Mesodermal cell (in vitro differentiated cells): Measurements from ENCODE around the gene PCDH1.
"Not testable (repeated sequence)": the region's sequence is repeated elsewhere in the genome, so short reads cannot be mapped to it uniquely, and the experiment has no call there.

ENCODE experiments used
- H3K27ac ChIP-seq: 2 replicates; pipeline ENCODE4 v1.7.0; 2013; ENCODE audit warnings: mild to moderate bottlenecking, low read depth, low read length, moderate library complexity; ENCODE audit not compliant: severe bottlenecking
- H3K36me3 ChIP-seq: 2 replicates; pipeline ENCODE4 v1.7.1; 2013; ENCODE audit warnings: mild to moderate bottlenecking, low read length, moderate library complexity; ENCODE audit not compliant: control insufficient read depth, insufficient read depth
- H3K4me1 ChIP-seq: one replicate; pipeline ENCODE4 v1.7.1; 2013; ENCODE audit warnings: mild to moderate bottlenecking, low read length; ENCODE audit not compliant: insufficient read depth, control insufficient read depth, poor library complexity, severe bottlenecking
- H3K4me3 ChIP-seq: 2 replicates; pipeline ENCODE4 v1.7.0; 2013; ENCODE audit warnings: low read length, control low read depth, mild to moderate bottlenecking; ENCODE audit not compliant: insufficient read depth, poor library complexity, severe bottlenecking; ENCODE audit errors: extremely low read depth
- H3K9me3 ChIP-seq: 2 replicates; pipeline ENCODE4 v1.7.1; 2013; ENCODE audit warnings: mild to moderate bottlenecking, low read length, moderate library complexity; ENCODE audit not compliant: control insufficient read depth
- WGBS, 2 experiments: methylation state at CpG; one replicate each; pipeline ENCODE4 v1.1.5; 2013; ENCODE audit warnings: missing lambda C conversion rate in 2 of 2; ENCODE audit not compliant: insufficient coverage in 2 of 2; 5-methylcytosine and 5-hydroxymethylcytosine counted together

PCDH1 gene

DNA sequence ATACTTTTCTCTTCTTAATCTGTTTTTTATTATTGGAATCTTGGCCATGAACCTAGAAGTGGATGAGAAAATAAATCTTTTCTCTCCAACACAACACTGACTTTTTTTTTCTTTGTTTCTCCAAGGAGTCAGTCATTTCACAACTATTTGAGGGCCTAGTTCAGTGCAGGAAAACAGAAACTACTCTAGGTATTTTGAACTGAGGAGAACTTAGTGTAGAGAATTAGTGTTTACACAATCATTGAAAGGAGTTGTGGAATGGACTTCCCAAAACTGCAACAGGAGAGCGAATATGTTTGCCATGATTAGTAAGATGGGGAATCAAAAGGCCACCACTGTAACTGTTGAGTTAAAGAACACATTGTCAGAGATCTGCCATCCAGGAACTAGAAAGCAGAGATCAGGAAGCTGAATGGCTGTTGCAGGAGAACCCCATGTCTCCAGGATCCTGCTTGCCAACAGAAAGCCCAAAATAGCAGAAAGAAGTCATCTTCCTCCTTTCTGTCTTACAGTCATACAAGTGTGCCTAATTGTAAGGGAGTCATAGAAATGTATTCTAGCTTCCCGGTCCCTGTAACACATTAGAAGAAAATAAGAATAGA, 20.3 kb upstream of the PCDH1 start:
- WGBS, 2 experiments = 88 to 90% methylated on average over 1 of the region's 2 CpGs
- Histone ChIP-seq H3K4me1 (peaks cover 6% of the 10 kb centered on the region), H3K9me3 (no peaks in the 10 kb centered on the region), H3K36me3 (no peaks in the 10 kb centered on the region), H3K27ac (no peak overlapping the region), H3K4me3 (no peak overlapping the region)

- Histone ChIP-seq H3K27ac (no peak overlapping the region), H3K4me1 (no peaks in the 10 kb centered on the region), H3K4me3 (no peak overlapping the region), H3K36me3 (no peaks in the 10 kb centered on the region), H3K9me3 (no peaks in the 10 kb centered on the region)
- WGBS, 2 experiments = 100% methylated on average over 1 of the region's 4 CpGs; no CpG with 5 or more reads in 1 of the 2 experiments
Measured at GRCh38 chr5:141897425-141897824, 19.2 kb upstream of the PCDH1 start.

DNA sequence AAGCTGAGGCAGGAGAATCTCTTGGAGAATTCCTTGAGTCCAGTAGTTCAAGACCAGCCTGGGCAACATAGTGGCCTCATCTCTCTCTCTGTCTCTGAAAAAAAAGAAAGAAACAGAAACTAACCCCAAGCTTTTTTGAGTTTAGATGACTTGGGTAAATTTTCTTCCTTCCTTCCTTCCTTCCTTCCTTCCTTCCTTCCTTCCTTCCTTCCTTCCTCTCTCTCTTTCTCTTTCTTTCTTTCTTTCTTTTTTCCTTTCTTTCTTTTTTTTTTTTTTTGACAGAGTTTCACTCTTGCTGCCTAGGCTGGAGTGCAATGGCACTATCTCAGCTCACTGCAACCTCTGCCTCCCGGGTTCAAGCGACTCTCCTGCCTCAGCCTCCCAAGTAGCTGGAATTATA, 12.2 kb upstream of the PCDH1 start:
- H3K4me3 ChIP-seq, H3K4me1 ChIP-seq, H3K27ac ChIP-seq, H3K9me3 ChIP-seq, H3K36me3 ChIP-seq: not testable (repeated sequence)
- WGBS, 2 experiments = 100% methylated on average over 1 to 2 of the region's 2 CpGs

DNA sequence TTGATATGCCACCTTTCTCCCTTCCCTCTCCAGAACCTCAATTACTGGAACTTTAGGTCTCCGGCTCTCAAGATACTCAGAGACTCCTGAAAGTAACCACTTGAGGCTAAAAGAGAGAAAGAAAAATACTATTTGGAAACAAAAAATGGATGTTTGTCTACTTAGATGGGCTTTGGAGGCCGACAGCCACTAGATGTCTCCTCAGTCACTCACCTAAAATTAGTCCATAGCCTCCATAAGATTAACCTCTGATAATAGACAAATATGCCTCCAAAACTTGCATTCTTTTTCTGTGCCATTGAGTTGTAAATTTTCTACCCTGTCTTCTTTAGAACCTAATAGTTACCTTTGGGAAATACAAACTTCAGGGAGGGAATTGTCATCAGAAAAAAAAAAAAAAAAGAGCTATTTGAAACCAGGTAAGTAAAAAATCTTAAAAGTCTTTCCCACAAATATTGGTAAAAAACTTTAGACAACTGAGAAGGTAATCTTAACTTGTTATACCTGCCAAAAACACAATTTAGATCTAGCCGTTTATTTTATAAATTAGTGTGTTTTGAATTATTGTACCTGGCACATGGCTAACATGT, 11.2 kb upstream of the PCDH1 start:
- H3K4me1 ChIP-seq = no peaks in the 10 kb centered on the region
- no peak overlapping the region for H3K4me3 ChIP-seq
- no CpG with 5 or more reads among the region's 3 CpGs for WGBS, 2 experiments
- no peaks in the 10 kb centered on the region for H3K9me3 ChIP-seq
- H3K27ac ChIP-seq = no peak overlapping the region
- no peaks in the 10 kb centered on the region for H3K36me3 ChIP-seq

GRCh38 chr5:141883892-141884318, 5.7 kb upstream of the PCDH1 start:
- Histone ChIP-seq H3K27ac (no peak overlapping the region), H3K4me1 (peaks cover 43% of the 10 kb centered on the region), H3K4me3 (peak overlapping the region; percentile 11), H3K36me3 (no peaks in the 10 kb centered on the region), H3K9me3 (no peaks in the 10 kb centered on the region)
- 38 to 46% methylated on average over 2 to 3 of the region's 8 CpGs for WGBS, 2 experiments

DNA sequence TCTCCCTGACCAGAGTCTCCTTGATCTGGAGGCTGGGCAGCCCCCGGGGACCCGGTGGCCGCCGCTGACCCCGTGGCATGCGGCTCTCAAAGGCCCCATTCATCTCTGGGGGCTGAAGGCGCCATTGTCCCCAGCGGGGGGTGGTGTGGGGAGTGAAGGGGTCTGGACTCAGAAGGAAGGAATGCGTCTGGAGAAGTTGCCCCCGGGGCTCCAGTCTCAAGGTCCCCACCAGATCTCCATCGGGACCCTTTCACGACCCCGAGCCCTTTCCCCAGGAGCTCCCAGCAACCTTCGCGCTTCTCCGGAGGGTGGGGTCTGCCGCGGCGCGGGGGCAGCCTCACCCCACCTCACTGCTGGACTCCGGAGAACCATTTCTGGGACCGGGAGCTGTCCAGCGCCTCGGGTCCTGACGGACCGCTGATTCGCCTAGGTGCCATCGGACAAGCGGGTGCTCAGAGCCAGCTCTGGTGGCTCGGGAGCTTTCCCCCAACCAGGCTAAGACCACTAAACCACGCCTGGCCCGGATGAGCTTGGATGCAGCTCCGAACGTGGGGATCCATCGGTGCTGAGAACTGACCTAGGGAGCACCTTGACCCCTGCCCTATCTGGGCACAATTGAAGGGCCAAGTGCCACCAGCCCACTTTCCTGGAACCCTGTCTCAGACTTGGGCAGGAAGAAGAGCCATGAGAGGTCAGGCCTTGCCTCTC, 5.1 kb upstream of the PCDH1 start:
- peak overlapping the region; percentile 95 for H3K27ac ChIP-seq
- no peaks in the 10 kb centered on the region for H3K9me3 ChIP-seq
- peaks cover 44% of the 10 kb centered on the region for H3K4me1 ChIP-seq
- no peaks in the 10 kb centered on the region for H3K36me3 ChIP-seq
- WGBS, 2 experiments = 0 to 5% methylated on average over 17 to 26 of the region's 35 CpGs
- peak overlapping the region; percentile 23 for H3K4me3 ChIP-seq

DNA sequence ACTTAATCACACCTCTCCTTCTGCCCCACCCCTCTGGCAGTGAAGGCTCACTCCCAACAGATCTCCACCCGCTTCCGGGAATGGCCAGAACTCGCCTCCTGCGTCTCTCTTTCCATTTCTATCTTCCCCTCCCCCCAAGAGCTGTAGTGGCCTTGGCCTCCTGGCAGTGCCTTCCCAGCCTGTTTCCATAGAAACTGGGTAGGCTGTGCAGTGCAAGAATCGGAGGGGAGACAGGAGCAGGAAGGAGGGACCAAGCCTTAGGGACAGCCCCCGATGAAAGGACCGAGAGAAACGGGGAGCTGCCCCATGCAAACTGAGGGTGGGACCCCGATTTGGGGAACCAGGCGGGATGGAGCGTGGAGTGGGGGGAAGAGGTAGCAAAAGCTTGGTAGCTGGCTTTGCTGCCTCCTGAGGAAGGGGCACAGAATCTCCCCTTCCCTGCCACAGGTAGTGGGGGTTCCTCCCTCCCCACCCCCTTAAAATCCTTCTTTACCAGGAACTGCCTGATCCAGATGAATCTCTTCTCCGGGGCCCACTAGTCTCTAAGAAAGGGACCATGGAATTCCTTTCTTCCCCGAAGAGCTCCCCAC, 4.5 kb upstream of the PCDH1 start:
- H3K36me3 ChIP-seq = no peaks in the 10 kb centered on the region
- peaks cover 44% of the 10 kb centered on the region for H3K4me1 ChIP-seq
- H3K4me3 ChIP-seq = peak overlapping the region; percentile 23
- H3K27ac ChIP-seq = peak overlapping the region; percentile 95
- H3K9me3 ChIP-seq = no peaks in the 10 kb centered on the region
- 2 to 9% methylated on average over 10 to 11 of the region's 13 CpGs for WGBS, 2 experiments

- no peak overlapping the region for H3K4me3 ChIP-seq
- H3K4me1 ChIP-seq = peaks cover 50% of the 10 kb centered on the region
- WGBS, 2 experiments = 7 to 38% methylated on average over 2 to 3 of the region's 4 CpGs
Measured at GRCh38 chr5:141881886-141882285, 3.7 kb upstream of the PCDH1 start.

GRCh38 chr5:141880961-141881801, 3.0 kb upstream of the PCDH1 start:
- Histone ChIP-seq H3K4me1 (peaks cover 50% of the 10 kb centered on the region), H3K9me3 (no peaks in the 10 kb centered on the region), H3K36me3 (no peaks in the 10 kb centered on the region), H3K27ac (peak overlapping the region; percentile 95), H3K4me3 (no peak overlapping the region)
- WGBS, 2 experiments = 53 to 61% methylated on average over 7 to 8 of the region's 8 CpGs

More at GRCh38 chr5:141881886-141882285, 3.7 kb upstream of the PCDH1 start:
- Histone ChIP-seq H3K9me3 (no peaks in the 10 kb centered on the region), H3K27ac (peak overlapping the region; percentile 95), H3K36me3 (no peaks in the 10 kb centered on the region)
